ENCODE measurements around the gene RRP8. TPM values are rescaled to one million over a fixed set of nuclear protein-coding genes. Genes with fewer than 3 reads are reported as not detected.

RRP8 gene
- total and polyA plus RNA-seq, 9 of the 15 experiments (the other 6 are each of a cell fraction or from before 2014, with no cell fraction given), result 5.7 to 47.3 (median 32.6) TPM

- TF ChIP-seq REST (IDR thresholded peaks at IDR 0.05; ENCODE audit: borderline replicate concordance) (peak; percentile 55), REST (CRISPR knock-in tag; IDR thresholded peaks at IDR 0.05; ENCODE audit: low read depth) (no peak), ATF7 (IDR thresholded peaks at IDR 0.05) (peak; percentile 73), BRD9 (IDR thresholded peaks at IDR 0.05; ENCODE audit: low read depth, partially characterized antibody) (no peak), TCF15 (CRISPR knock-in tag; IDR thresholded peaks at IDR 0.05) (no peak), AFF1 (IDR thresholded peaks at IDR 0.05; ENCODE audit: low read depth in 1 of 2, partially characterized antibody in 2 of 2) (peak in 1 of 2 experiments; percentile 41), ZNF561 (CRISPR knock-in tag; conservative IDR thresholded peaks at IDR 0.05) (0 out of 2 replicates have a peak, but pooled peaks have one; percentile 25), TRIM25 (IDR thresholded peaks at IDR 0.05; ENCODE audit: borderline replicate concordance) (0 out of 2 replicates have a peak, but pooled peaks have one; percentile 30), CXXC5 (CRISPR knock-in tag; IDR thresholded peaks at IDR 0.05) (peak; percentile 91), OTX1 (CRISPR knock-in tag; IDR thresholded peaks at IDR 0.05) (no peak)
These were observed at the start of gene RRP8, which contains the start of gene ILK (continued) for GRCh38 chr11:6603287-6604080.

Measured in K562 (cell line).